NCI-H1436 (cell line): ENCODE measurements around the gene ANKRD11.

Experiments used
- DNase-seq: peaks from one replicate; lab custom pipeline; 2025; lab: John Stamatoyannopoulos, UW

Gene ANKRD11

GRCh38 chr16:89297156-89297874 lies 193.0 kb downstream of the ANKRD11 start:
- DNase-seq = no peak

DNA sequence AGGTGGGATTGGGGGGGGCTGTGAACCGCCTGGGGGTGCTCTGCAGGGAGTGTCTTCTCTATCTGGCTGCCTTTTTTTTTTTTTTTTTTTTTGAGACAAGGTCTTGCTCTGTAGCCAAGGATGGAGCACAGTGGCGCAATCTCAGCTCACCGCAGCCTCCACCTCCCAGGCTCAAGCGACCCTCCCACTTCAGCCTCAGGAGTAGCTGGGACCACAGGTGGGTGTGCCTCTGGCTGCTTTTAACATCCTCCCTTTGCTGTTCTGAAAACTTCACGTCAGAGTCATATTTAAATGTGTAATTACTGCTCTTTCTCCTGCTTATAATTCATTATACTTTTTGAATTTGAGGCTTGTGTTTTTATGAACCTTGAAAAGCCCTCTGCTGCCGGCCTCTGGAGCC lies 194.4 kb downstream of the ANKRD11 start:
- no peak for DNase-seq

DNA sequence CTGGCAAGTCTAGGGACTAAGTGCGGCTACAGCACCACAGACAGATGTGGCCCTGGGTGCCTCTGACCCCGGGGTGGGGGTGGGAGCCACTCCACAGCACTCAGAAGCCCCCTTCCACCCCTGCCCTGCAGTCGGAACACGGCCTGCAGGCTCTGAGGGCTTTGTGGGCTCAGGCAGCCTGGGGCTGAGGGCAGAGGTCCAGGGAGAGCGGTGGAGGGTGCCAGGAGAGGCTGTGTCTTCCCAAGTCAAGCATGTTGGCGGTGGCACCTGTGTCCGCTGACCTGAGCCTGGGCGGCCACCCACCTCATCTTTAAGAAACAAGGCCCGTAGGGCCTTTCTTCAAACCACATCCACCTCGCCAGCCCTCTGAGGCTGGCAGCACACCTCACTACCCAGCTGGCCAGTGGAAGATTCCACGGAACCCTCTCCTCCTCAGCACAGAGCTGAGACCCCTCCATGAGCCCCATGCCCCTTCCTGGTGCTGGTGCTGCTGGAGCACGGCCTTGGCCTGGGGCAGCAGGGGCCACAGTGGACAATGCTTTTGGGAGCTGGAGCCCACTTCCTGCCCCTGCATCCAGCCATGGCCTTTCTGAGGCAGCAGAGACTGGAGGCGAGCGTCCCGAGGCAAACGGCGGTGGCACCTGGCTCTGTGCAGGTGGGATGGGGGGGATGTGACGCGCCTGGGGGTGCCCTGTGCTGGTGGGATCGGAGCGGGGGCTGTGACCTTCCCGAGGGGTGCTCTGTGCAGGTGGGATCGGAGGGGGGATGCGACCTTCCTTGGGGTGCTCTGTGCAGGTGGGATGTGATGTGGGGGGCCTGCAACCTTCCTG lies 195.1 kb downstream of the ANKRD11 start:
- no peak for DNase-seq

- no peak for DNase-seq
Observed at GRCh38 chr16:89294486-89294885, 195.9 kb downstream of the ANKRD11 start.

- no peak for DNase-seq
Observed at GRCh38 chr16:89293276-89294143, 196.9 kb downstream of the ANKRD11 start.

- DNase-seq = no peak
Observed at GRCh38 chr16:89292443-89293078, 197.8 kb downstream of the ANKRD11 start.

DNA sequence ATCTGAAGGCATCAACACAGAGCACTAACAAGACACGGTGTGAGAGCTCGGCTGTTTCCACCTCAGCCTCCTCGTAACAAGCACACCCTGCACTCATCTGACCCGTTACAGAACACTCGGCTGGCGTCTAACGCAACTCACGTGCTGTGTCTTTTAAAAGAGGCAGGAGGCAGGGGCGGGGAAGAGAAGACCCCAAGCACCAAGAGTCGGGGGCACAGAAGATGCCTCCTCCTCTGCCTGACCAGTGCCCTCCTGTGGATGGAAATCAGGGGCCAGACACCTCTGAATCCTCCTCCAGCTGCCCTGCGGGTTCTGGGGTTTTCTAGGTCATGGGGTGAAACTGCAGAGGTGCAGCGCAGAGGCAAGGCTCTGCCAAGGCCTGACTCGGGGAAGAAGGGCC lies 198.6 kb downstream of the ANKRD11 start:
- DNase-seq = no peak

- DNase-seq = no peak
Observed at GRCh38 chr16:89291363-89291762, 199.0 kb downstream of the ANKRD11 start.

DNA sequence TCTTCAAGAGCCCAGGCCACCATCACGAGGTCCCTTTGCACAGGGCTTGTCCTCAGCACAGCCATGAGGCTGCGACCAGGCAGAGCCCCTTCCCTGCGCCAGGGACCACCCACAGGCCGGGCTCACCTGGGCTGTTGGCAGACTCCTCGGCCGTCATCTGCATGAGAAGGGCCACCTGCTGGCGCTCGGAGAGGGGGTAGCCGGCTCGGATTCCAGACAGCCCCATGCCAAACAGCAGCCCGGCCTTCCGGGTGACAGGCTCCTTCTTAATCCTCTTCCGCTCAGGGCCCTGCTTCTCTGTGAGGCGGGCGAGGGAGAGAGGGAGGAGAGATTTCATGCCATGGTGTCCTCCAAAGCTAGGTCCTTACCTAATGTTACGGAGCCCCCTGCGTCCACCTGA lies 199.5 kb downstream of the ANKRD11 start:
- no peak for DNase-seq

GRCh38 chr16:89290472-89290871 lies 199.9 kb downstream of the ANKRD11 start:
- DNase-seq = no peak

DNA sequence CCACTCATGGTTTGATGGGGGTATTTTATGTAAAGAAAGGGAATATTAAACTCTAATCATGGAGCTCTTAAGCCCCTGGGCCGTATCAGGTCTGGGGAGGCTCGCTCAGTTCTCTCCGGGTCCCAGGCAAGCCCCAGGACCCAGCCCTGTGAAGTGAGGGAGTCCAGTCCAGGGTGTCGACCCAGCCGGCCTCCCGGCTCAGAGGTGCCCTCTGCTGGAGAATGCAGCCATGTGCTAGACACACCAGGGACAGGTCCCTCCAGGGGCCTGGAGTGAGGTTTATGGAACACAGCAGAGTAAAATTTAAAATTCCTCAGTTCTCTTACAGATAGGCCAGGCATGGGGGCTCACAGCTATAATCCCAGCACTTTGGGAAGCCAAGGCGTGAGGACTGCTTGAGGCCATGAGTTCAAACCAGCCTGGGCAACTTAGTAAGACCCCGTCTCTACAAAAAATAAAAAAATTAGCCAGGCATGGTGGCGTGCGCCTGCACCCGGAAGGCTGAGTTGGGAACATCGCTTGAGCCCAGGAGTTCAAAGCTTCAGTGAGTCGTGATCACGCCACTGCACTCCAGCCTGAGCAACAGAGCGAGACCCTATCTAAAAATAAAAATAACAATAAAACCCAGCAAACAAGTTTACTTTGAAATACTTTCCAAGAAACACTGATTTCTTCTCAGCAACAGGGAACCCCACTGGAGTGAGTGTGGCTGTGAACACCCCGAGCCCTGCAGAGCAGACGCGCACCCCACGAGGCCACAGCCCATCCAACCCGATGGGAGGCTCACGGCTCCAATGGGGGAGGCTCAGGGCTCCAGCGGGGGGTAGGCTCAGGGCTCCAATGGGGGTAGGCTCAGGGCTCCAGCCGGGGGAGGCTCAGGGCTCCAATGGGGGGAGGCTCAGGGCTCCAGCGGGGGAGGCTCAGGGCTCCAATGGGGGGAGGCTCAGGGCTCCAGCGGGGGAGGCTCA lies 200.6 kb downstream of the ANKRD11 start:
- DNase-seq = peak; percentile 45

- no peak for DNase-seq
Observed at GRCh38 chr16:89288966-89289365, 201.4 kb downstream of the ANKRD11 start.

GRCh38 chr16:89288577-89288844 lies 201.8 kb downstream of the ANKRD11 start:
- DNase-seq = no peak

GRCh38 chr16:89287777-89288576 lies 202.4 kb downstream of the ANKRD11 start:
- no peak for DNase-seq

GRCh38 chr16:89286096-89286495 lies 204.3 kb downstream of the ANKRD11 start:
- DNase-seq = no peak

- DNase-seq = no peak
Observed at GRCh38 chr16:89285381-89285780, 205.0 kb downstream of the ANKRD11 start.

GRCh38 chr16:89283449-89283848 lies 206.9 kb downstream of the ANKRD11 start:
- DNase-seq = no peak

- no peak for DNase-seq
Observed at GRCh38 chr16:89282523-89282922, 207.8 kb downstream of the ANKRD11 start.

GRCh38 chr16:89281829-89282228 lies 208.5 kb downstream of the ANKRD11 start:
- no peak for DNase-seq

DNA sequence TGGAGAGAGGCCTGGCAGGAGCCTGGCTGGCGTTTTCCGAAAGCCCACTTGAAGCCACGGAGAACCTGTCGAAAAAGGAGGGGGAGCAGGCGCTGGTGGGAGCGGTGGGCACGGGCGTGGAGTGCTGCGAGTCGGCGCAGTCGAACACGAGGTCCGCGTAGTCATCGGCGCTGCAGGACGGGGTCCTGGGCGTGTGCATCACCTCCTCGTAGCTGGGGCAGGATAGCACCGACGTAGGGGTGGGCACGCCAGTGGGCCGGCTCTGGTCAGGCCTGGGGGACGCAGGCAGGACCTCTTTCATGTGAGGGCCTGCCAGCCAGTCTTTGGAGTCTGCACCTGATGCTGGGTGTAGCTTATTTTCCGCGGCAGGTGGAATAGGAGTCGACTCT lies 209.2 kb downstream of the ANKRD11 start:
- DNase-seq = no peak
